Measurements from ENCODE around the gene MRNIP. TPM values are rescaled to one million over a fixed set of nuclear protein-coding genes. Genes with fewer than 3 reads are reported as not detected.

The MRNIP gene
- total and polyA plus RNA-seq, 2 experiments from 2014 or later: 28.8 to 57.5 TPM

DNA sequence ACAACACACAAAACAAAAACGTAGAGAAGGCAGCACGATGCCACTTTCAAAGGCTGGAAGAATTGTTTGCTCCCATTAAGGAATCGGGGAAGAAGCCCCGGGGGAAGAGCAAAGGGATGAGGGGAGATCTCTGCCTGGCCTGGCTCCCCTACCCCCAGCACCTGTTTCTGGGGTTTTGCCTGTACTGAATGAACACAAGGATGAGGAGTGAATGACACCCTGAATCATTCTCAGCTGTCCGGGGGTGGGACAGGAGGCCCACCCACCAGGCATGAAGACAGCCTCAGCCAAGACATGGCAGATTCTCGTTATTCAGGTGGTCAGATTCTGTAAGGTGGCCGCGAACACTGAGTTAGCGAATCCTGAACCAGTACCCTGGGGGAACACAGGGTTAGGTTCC lies 41.6 kb upstream of the MRNIP start:
- Histone ChIP-seq H3K36me3 (peaks cover 17% of the 10 kb centered on the region), H3K9me3 (ENCODE audit: low read depth) (no peaks in the 10 kb centered on the region), H3K27me3 (no peaks in the 10 kb centered on the region), H3K4me1 (ENCODE audit: low read depth) (no peaks in the 10 kb centered on the region), H3K27ac (no peak overlapping the region), H3K4me3 (no peak overlapping the region)
- DNase-seq (ENCODE audit: low read depth in 1 of 2, low spot score in 1 of 2): no peak
- TF ChIP-seq, protein P1, sequence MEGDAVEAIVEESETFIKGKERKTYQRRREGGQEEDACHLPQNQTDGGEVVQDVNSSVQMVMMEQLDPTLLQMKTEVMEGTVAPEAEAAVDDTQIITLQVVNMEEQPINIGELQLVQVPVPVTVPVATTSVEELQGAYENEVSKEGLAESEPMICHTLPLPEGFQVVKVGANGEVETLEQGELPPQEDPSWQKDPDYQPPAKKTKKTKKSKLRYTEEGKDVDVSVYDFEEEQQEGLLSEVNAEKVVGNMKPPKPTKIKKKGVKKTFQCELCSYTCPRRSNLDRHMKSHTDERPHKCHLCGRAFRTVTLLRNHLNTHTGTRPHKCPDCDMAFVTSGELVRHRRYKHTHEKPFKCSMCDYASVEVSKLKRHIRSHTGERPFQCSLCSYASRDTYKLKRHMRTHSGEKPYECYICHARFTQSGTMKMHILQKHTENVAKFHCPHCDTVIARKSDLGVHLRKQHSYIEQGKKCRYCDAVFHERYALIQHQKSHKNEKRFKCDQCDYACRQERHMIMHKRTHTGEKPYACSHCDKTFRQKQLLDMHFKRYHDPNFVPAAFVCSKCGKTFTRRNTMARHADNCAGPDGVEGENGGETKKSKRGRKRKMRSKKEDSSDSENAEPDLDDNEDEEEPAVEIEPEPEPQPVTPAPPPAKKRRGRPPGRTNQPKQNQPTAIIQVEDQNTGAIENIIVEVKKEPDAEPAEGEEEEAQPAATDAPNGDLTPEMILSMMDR (IDR thresholded peaks at IDR 0.05; ENCODE audit: low read depth, low read length): no peak

DNA sequence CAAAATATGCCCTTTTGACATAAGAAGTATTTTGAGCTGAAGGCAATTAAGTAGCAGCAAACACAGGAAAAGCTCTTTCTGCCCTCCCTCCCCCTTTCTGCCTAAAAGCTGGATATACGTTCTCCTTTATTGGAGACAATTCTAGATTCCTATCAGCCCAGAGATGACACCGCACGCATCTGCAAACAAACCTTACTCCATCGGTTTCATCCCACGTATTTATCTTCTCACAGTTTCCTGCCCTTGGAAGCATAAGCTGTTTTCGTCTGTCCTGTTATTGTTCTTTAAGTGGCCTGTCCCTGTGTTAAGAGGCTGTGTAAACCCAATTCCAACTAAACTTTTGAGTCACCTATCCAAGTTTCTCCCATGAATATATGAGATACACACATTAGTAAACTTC lies 37.2 kb upstream of the MRNIP start:
- no peak for DNase-seq (ENCODE audit: low read depth in 1 of 2, low spot score in 1 of 2)
- Histone ChIP-seq H3K4me3 (no peak overlapping the region), H3K36me3 (peaks cover 46% of the 10 kb centered on the region), H3K27ac (no peak overlapping the region), H3K9me3 (ENCODE audit: low read depth) (no peaks in the 10 kb centered on the region), H3K4me1 (ENCODE audit: low read depth) (no peaks in the 10 kb centered on the region), H3K27me3 (no peaks in the 10 kb centered on the region)
- TF ChIP-seq, protein P1 (IDR thresholded peaks at IDR 0.05; ENCODE audit: low read depth, low read length): no peak

DNA sequence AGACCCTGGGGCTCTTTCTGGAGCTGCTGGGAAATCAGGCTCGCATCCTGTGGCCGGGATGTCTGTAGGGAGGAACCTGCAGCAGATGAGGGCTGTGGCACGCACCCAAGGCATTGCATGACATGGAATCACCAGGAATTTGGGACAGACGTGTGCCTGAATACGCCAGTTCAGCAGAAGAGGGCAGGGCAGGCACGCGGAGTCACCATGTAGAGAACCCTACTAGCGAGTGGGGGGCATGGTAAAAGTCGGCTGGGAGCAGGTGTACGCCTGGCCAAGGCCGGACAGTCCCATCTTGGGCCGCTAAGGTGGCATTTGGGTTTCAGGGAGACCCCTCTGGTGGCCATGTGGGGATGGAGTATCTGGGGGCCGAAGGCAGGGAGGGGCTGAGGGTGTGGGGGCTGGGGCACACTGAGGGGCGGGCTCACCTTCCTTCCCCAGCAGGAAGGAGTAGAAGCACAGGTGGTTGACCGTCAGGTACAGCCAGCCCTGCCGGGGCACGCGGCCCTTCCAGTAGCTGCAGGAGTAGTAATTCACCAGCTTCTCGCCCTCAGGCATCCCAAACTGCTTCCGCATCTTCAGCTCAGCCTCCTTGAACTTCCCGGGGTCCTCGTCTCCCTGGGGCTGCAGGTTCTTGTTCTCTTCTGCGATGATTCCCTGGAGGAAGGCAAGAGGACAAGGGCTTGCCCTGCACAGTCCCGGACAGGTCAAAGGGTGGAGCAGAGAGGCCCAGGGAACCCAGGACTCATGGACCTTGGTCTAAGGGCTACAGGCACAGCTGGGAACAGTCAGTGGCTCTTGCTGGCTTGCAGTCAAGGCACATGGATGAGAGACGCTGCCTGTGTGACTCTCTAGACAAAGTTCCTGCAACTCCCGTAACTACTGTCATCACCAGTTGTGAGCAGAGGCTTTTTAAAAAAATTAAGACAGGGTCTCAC lies 35.6 kb upstream of the MRNIP start:
- Histone ChIP-seq H3K27me3 (no peaks in the 10 kb centered on the region), H3K27ac (no peak overlapping the region), H3K4me3 (no peak overlapping the region), H3K4me1 (ENCODE audit: low read depth) (no peaks in the 10 kb centered on the region), H3K36me3 (peaks cover 47% of the 10 kb centered on the region), H3K9me3 (ENCODE audit: low read depth) (no peaks in the 10 kb centered on the region)
- no peak for DNase-seq (ENCODE audit: low read depth in 1 of 2, low spot score in 1 of 2)
- TF ChIP-seq, protein P1 (IDR thresholded peaks at IDR 0.05; ENCODE audit: low read depth, low read length): no peak

DNA sequence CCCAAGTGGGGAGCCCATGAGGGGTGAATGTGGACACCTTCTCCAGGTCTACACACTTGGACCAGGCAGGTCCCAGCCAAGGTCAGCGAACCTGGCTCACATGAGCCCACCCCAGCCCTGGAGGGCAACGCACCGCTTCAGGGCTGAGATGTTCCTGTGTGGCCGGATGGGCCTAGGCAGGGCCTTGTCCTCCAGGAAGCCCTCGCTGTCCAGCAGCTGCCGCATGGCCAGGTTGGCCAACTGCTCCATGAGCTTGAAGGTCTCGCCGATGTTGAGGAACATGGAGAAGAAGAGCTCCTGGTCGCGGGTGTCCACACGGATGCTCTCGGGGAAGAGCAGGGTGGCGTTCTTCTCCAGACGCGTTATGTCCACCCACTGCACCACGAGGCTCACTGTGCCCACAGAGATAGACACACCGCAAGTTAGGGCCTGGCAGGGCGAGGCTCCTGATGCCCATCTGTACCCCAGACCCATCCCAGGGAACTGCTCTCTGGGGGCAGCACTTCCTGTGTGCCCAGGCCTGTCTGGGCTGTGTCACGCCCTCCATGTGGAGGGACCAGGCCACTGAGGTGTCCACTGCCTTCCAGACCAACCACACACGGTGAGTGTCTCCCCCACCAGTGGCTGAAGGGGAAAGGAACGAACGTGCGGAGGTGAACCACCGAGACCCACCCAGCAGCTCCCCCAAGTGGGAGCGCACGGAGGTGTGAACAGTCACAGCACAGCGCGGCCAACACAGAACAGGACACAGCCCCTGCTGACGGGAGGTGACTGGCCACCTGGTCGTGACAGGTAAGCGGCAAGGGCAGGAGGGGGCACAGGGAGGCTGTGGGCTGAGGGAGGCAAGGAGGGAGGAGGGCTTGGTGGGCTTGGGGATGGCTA lies 34.7 kb upstream of the MRNIP start:
- Histone ChIP-seq H3K9me3 (ENCODE audit: low read depth) (no peaks in the 10 kb centered on the region), H3K36me3 (peaks cover 41% of the 10 kb centered on the region), H3K27ac (no peak overlapping the region), H3K4me3 (no peak overlapping the region), H3K27me3 (no peaks in the 10 kb centered on the region), H3K4me1 (ENCODE audit: low read depth) (no peaks in the 10 kb centered on the region)
- DNase-seq (ENCODE audit: low read depth in 1 of 2, low spot score in 1 of 2): no peak
- TF ChIP-seq, protein P1 (IDR thresholded peaks at IDR 0.05; ENCODE audit: low read depth, low read length): no peak

DNA sequence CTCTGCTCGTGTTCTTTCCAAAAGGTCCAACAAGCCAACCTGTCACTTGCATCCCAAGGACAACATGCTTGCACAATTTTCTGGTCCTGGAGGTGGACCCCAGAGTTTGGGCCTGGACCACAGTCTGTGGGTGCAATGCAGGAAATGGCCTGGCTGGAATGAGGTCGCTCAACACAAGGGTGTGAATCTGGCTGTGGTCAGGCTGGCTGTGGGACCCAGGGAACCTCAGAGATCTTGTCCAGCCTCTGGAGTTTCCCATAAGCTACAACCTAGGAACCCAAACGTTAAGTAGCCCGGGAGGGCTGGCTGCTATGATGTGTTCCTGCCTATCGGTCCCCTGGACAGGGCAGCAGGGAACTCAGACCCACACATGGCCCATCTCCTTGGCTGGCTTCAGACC lies 33.6 kb upstream of the MRNIP start:
- H3K27me3 ChIP-seq: no peaks in the 10 kb centered on the region
- no peak overlapping the region for H3K27ac ChIP-seq
- H3K9me3 ChIP-seq (ENCODE audit: low read depth): no peaks in the 10 kb centered on the region
- DNase-seq (ENCODE audit: low read depth in 1 of 2, low spot score in 1 of 2): no peak
- peaks cover 36% of the 10 kb centered on the region for H3K36me3 ChIP-seq
- H3K4me1 ChIP-seq (ENCODE audit: low read depth): no peaks in the 10 kb centered on the region
- no peak overlapping the region for H3K4me3 ChIP-seq
- TF ChIP-seq, protein P1 (IDR thresholded peaks at IDR 0.05; ENCODE audit: low read depth, low read length): no peak
